ENCODE data around the gene ASPG.
A peak's percentile ranks its signal among the peaks of the same experiment; 100 is the strongest.

The ASPG gene

DNA sequence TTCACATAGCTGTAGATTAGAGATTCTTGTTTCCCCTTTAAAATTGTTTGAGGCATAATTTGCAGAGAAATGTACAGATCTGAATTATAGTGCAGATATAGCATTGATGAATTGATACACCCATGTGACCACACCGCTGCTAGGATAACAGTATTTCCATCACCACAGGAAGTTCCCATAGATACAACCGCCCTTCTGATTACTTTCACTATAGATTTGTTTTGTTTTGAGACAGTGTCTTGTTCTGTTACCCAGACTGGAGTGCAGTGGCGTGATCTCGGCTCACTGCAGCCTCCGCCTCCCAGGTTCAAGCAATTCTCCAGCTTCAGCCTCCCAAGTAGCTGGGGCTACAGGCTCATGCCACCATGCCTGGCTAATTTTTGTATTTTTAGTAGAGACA is 8.8 kb upstream of the ASPG start:
- no peak for DNase-seq

DNA sequence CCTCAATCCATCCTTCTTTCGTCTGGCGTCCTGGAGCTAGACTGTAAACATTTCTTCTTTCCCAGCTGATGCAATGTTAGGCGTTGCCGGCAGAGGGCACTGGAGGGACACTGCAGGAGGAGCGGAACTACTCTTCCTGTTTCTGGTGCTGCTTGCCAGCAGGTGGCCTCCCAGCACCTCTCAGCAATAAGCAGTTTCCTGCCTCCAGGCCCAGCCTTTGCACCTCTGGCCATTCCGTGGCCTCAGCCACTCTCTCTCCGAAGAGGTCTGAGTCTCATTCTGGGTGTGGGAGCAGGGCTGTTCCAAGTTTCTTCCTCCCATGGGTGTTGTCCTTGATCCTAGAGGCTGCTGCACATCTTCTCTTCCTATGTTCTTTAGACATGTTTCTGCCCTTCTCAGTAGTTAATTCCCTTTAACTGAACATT is 7.5 kb upstream of the ASPG start:
- peak; percentile 79 to 83 for DNase-seq

DNA sequence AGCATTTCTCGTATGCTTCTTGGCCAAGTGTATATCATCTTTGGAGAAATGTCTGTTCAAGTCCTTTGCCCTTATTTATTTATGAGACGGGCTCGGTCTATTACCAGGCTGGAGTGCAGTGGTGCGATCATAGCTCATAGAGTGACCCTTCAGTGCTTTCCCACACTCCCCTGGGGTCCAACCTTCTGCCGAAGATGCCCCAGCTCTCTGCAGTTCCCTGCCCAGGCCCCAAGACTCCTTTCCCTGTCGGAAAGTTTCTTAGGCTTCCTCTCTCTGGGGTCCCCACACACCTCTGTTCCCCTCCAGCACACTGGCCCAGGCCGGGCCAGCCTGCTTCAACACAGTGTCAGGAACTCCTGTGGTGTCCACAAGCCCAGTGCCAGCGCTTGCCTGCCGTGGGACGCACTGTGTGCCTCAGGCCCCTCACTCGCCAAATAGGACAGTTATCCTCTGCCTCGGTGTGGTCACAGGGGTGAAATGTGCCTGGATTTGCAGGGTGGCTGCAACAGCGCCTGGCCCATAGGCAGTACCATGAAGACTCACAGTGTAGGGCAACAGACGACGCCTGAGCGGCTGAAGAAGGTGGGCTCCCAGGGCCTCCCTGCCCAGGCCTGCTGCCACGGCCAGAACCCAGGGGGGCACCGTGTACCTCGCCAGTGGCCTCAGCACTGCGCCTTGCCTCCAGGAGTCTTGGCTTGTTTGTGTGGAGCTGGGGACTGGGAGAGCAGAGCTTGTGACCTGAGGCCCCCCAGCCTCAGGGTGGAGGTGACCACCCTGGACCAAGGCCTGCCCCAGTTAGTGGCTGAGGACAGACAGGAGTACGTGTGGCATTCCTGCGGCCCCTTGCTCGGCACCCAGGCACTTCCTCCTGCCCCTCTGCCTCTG is 4.9 kb upstream of the ASPG start:
- DNase-seq, result no peak

DNA sequence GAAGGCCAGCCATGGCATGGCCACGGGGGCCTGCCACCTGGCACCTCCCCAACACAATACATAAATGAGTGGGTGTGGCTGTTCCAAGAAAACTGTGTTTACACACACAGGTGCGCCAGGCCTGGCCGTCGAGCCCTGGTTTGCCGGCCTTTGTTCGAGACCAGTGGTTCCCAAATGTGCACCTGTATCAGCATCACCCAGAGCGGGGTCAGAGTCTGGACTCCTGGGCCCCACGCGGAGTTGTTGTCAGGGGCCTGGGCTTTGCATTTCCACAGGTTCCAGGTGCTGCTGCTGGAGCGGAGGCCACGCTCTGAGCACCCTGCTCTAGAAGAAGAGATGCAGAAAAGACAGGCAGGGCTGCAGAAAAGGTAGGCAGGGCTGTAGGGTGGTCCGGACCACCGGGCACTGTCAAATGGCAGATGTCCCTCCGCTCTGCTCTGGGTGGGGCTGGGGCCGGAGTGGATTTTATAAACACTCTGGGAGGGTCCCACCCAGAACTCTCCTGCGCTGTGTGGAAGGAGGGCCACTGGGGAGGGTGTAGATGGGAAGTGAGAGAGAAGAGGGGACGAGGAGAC is 4.2 kb upstream of the ASPG start:
- DNase-seq, result no peak

DNA sequence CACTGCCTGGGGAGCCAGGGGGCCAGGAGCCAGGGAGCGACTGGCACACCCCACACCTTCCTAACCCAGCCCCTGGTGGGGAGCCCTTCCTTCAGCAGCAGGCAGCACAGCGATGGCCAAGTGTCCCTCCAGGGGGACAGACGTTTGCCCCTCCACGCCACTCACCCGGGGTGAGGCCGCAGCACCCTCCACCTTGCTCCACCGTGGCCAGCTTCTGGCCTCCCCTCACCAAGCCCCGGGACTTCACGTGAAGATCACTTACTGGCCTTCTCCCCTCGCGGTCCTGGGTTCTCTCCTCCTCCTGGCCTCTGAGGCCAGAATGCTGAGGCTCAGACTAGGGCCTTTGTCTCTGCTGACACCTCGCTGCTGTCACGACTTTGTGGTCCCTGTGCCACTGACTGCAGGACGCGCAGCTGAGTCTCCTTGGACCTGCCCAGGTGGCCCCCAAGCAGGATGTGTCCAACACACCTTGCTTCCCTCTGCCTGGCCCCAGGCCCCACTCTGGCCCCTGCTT is 3.5 kb upstream of the ASPG start:
- no peak for DNase-seq

DNA sequence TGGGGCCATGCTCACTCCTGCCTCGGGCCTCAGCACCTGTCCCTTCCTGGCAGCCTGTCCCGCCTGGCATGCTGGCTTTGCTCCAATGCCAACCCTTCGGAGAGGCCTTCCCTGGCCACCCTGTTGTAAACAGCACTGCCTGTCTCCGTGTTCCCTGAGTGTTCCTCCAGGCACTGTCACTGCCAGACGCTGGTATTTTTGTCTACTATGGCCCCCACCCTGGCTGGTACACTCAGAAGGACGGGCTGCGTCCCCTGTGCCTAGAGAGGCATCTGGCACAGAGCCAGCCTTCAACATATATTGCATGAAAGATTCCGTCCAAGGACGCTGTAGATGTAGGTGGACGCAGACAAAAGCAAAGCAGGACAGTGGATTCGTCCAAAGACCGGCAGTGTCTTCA is 2.7 kb upstream of the ASPG start:
- DNase-seq, result no peak

DNA sequence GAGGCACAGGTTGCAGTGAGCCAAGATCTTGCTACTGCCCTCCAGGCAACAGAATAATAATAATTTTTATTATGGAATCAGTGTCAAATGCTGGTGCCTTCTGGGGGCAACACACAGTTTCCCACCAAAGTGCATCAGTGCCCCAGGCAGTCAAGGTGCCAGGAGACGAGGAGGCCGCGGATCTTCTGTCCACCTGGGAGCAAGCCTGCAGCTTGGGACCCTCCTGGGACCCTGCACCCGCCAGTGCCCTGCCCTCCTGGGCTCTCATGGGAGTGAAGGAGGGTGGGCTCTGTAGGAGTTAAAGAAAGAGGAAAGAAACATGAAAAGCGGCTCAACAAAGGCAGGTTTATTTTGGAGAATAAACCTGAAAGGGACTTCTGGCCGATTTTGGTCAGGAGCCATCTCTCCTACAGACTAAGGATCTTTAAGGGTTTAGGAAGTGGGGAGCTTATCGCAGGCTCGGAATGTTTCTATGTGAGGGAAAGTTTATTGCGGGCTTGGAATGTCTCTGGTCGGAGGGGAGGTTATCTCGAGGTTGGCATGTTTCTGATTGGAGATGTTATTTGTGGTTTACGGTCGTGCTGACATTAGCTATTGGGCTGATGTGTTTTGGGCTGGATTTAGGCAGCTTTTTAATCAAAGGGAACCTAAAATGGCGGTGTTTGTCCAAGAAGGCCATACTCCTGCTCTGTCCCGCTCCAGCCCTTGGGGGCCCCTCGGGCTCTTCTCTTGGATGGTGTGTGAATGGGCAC is 1.1 kb upstream of the ASPG start:
- no peak for DNase-seq

DNA sequence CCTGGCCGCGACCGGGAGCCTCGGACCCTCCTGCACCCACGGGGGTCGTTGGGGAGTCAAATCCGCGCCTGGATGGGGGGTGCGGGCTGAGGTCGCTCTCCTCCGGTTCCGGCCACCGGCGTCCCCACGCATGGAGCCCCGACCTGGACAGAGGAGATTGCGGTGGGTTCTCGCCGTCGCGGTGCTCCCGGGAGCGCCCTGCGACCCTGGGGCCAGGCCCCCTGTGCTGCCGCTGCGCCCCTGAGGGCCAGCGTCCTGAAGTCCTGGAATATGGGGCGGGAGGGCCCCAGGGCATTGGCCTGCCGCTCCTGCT is 345 bp downstream of the ASPG start:
- DNase-seq, result no peak

DNA sequence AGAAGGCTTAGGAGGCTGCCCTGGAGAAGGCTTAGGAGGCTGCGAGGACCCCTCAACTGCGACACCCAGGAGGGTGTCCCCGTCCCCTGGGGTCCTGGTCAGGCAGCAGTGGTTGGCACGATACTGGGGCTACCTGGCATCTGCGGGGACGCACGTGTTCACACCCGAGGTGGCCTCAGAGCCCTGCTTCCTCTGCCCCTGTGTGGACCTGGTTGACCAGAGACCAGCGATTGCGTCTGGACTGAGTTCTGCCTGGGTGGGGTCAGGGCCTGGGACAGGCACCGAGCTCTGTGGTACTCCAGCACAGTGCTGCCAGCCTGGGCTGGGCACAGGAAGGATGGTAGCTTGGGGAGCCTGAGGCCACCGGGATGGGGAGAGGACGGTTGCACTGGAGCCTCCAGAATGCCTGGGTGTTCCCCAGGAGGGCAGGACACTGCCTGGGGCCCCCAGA is 735 bp downstream of the ASPG start:
- DNase-seq, result no peak

DNA sequence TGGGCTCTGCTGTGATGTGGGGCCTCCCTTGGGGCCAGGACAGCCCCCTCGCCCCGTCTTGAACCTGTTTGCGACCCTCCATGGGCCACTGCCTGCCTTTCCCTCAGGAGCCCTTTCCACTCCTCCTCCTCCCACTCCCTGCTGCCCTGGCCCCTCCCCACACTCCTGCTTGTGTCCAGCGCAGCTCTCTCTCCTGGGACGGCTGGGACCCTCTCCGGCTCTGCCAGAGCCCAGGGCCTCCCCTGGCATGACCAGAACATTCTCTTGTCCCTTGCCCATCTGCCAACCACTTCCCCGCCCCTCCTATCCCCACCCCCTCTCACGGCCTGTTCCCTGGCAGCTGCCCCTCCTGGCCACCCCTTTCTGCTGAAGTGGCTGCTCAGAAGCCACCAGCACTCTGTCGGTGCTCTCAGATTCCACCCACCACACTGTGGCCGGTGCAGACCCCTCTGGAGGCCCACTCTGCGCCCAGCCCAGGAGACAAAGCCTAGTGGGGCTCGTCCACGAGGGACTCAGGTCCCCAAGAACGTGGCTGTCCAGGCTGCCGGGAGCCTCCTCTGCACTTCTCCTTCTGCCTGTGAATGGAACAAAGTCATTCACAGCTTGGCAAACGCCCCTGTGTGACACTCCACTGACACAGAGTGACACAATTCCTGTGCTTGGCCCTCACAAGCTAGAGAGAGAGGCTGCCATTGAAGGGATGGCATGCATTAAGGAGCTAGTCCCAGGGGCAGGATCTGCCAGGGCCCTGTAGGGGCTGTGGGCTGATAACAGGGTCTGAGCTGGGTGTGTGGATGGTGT is 1.4 kb downstream of the ASPG start:
- DNase-seq, result no peak

DNA sequence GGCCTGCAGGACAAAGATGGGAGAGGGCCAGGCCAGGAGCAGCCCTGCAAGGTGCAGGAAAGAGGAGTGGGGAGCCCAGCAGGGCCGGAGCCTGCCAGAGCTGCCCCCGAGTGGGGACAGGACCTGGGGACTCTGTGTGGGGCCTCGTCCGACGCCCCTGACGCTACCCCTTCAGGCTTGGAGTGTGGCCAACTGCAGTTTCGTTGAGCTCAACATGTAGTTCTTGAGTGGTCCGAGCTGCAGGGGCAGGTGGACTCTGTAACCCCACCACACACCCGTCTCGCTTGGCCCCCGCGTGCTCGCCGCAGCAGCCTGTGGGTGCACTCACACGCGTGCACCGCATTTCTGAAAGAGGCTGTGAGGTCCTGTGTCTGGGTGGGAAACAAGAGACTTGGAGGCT is 2.0 kb downstream of the ASPG start:
- DNase-seq, result no peak

DNA sequence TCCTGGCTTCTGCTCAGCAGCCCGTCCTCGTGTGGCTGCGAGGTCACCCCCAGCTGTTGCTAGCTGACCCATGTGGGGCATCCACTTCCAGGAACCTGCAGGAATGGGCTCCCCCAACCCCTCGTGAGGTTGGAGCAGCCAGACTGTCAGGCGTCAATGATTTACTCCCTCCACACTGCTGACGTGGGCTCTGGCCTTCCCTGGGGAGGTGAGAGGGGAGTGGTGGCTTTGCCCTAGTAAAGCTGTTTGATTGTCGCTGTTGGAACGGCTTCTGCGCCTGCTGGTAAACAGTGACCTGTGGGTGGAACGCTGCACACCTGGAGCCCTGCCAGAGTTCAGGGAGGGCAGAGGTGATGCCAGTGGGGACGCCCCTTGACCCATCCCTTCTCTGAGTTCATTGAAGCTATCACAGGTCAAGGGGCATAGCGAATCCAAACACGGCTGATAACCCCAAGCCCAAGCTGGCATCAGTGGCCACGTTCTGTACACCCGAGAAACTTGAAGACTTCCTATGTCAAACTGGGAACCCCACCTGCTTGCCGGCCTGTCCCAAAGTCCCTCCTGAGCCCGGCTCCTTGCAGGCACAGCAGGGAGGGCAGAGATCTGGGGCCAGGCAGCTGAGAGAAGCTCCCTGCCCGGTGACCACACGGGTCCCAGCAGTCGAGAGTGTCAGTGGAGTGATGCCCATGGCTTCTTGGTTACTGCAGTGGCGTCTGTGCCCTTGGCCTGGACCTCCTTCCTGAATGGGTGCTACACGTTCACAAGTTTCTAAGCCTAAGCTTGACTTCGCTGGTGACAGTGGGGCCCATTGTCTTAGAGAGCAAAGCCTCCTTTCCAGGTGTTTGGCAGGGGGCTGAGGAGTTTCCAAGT is 2.7 kb downstream of the ASPG start:
- no peak for DNase-seq

DNA sequence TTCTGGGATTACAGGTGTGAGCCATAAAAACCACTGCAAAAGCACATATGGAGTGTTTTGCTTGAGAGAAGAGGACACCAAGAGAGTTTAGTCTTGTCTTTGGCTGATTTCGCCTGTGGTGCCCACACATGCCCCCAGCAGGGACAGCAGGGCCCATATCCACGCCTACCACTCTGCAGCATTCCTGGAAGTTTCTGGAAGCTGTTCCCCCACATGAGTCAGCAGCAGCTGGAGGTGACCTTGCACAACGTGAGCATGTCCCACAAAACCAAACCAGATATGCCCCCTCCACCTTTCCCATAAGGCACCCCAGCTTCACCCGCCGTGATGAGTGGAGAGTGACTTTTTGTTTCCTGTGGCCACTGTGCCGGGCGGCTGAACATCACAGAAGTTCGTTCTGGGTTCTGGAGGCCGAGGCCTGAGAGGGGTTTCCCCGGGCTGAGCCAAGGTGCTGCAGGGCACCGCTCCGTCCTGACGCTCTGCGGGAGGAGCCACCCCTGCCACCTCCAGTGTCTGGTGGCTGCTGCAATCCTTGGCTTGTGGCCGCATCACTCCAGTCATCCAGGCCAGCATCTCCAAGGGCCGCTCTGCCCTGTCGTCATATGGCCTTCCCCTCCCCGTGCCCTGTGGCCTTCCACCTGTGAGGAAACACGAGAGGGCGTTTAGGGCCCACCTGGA is 4.7 kb downstream of the ASPG start:
- no peak for DNase-seq

DNA sequence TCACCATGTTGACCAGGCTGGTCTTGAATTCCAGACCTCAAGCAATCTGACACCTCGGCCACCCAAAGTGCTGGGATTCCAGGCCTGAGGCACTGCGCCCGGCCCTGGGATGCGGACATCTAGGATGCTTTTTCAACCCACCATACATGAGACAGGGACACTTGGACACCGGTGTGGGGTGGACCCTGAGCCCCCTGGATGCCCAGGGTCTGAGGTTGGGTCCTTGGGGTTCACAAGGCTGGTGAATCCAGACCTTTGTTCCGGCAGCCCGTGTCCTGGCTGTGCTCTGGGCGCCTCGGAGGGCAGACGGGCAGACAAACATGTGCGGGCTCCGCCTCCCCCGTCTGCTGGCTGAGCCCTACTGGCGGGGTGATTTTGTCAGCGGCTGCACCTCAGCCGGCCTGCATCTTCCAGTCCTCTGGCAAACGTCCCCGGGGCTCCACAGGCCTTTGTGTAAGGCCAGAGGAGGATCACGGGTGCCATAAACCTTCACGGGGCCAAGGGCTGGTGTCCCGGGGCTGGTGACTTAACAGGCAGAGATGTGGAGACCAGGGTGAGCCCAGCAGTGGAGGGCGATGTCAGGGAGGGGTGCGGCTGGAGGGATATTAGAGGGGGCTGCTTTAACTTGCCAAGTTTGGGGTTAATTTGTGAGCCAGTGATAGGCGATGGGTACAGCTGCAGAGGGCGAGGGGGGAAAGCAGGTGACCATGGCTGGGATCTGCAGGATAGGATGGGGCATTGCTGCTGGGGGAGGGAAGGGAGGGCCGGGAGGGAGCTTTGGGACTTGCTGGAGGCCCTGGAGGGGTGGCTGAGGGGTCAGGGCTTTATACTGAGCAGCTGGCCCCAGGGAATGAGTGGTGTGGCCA is 5.8 kb downstream of the ASPG start:
- no peak for DNase-seq

DNA sequence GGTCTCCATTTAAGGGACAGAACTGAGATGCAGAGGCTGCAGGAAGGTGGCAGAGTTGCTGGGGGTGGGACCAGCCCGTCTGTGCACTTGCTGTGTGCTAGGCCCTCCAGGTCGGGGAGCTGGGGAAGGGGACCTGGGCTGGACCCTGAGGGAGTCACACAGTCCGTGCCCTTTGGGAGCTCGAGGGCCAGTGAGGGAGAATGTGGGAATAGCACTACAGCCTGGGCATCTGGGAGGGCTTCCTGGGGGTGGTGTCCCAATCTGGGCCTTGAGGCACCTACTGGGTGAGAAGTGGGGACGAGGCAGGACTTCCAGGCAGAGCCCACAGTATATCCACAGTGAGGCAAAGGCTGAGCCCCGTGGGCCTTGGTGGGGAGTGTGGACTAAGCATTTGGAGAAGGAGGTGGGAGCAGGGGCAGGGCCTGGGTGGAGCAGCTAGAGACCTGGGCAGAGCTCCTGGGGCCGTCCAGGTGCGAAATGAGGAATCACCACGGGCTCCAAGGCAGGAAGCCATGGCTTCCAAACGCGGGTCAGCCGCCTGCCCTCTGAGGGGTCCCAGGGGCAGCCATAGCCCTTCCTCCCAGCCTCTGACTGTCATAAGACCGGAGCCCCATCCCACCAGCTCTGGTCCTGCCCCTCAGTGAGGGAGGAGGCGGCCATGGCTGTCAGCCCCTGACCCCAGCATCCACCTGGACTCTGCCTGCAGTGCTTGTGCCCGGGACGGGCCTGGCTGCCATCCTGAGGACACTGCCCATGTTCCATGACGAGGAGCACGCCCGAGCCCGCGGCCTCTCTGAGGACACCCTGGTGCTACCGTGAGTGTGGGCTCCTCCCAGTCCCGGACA is 6.6 kb downstream of the ASPG start:
- no peak for DNase-seq

DNA sequence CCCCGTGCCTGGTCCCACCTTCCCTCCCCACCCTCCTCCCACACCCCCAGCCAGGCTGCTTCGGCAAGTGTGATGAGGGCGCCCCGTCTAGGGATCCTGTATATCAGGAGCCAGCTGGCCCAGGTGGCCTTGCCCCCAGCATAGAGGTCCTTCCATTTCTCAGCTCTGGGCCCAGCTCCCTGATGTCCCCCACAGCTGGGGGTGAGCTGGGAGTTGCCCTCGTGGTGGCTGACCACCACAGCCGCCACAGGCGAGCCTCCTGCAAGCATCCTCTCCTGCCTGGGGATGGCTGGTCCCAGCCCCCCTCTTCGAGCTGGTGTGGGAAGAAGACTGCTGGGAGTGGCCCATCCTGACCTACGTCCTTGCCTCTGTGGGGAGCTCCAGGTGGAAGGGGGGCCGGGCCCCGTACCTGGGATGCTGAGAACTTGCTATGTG is 7.4 kb downstream of the ASPG start:
- DNase-seq, result no peak

DNA sequence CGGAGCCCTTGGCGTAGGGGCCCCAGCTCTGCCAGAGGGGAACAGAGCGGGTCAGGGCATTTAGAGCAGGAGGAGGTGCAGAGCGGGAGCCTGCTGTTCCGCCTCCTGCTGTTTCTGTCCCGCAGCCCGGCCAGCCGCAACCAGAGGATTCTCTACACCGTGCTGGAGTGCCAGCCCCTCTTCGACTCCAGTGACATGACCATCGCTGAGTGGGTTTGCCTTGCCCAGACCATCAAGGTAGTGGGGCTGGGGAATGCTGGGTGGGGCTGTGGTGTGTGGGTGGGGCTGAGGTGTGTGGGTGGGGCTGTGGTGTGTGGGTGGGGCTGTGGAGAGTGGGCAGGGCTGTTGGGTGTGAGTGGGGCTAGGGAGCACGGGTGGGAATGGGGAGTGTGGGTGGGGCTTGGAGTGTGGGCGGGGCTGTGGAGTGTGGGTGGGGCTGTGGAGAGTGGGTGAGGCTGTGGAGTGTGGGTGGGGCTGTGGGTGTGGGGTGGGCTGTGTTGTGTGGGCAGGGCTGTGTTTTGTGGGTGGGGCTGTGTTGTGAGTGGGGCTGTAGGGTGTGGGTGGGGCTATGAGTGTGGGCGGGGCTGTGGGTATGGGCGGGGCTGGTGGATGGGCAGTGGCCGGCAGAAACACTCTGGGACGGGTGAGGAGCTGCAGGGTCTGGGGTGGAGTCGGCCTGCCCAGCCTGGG is 8.0 kb downstream of the ASPG start:
- no peak for DNase-seq

DNA sequence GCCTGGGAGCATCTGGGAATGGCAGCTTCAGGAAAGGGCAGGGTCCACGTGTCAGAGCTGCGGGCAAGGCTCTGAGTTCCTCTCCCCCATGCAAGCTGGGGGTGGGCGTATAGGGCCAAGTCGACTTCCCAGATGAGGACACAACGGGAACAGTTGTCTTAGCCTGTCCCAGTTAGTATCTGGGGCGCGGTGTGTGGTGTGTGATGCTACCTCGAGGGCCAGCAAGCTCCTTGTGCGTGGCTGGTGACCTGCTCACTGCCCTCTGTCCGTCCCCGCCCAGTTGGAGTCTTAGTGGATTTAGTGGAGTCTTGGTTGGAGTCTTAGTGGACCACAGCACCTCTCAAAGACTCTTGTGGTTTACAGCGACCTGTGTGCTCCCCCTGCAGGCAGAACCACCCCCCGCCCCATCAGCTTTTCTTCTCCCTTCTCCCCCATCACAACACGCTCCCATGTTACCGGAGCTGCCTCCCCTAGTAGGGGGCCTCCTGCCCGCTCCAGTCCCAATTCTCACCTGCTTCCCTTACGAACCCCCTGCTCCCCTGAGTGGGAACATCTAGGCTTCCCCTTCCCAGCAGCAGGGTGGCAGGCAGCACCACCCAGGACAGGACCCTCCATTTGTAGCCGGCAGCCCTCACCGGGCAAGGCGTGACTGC is 8.7 kb downstream of the ASPG start:
- no peak for DNase-seq

Measured in activated CD4-positive, alpha-beta T cell treated with anti-CD3 and anti-CD28 coated beads for 4 hours (primary cell).